ENCODE measurements around the gene ACTN3.

- TF ChIP-seq CTCF (IDR thresholded peaks at IDR 0.05) (no peak), POLR2A (IDR thresholded peaks at IDR 0.05) (no peak)
These were observed 6.9 kb upstream of the ACTN3 start for GRCh38 chr11:66539870-66540213.

Data from body of pancreas (tissue), 4 donors.